Measurements from ENCODE around the gene NCAN. TPM values are rescaled to one million over a fixed set of nuclear protein-coding genes. Genes with fewer than 3 reads are reported as not detected.
"Not testable (repeated sequence)": the region's sequence is repeated elsewhere in the genome, so short reads cannot be mapped to it uniquely, and the experiment has no call there.

Gene NCAN
- total and polyA plus RNA-seq, 2 of the 4 experiments (the other 2 are of a cell fraction), result not detected

GRCh38 chr19:19171821-19172532, 39.8 kb upstream of the NCAN start:
- Histone ChIP-seq H2BK20ac (ENCODE audit: low read depth, low read length) (peak overlapping the region; percentile 96), H2AFZ (replicated peaks; ENCODE audit: low read length, poor library complexity) (peak overlapping the region; percentile 39), H3K27ac (ENCODE audit: insufficient read depth, low read length) (peak overlapping the region; percentile 80), H3K9ac (ENCODE audit: low read depth, low read length) (peak overlapping the region; percentile 68), H3K23ac (ENCODE audit: low read depth, low read length) (peak overlapping the region; percentile 91), H3K36me3 (ENCODE audit: control insufficient read depth, insufficient read depth, low read length) (peaks cover 5% of the 10 kb centered on the region; the same call in 1 of the 2 replicates), H4K91ac (ENCODE audit: insufficient read depth, low read depth, low read length) (peak overlapping the region; percentile 99), H2BK120ac (ENCODE audit: low read depth, low read length) (peak overlapping the region; percentile 99), H3K4ac (ENCODE audit: low read depth, low read length) (peak overlapping the region; percentile 98), H4K8ac (ENCODE audit: low read depth in 2 of 2, low read length in 2 of 2) (peak overlapping the region; percentile 92 to 97), H4K5ac (ENCODE audit: low read depth, low read length) (peak overlapping the region; percentile 98), H2BK5ac (ENCODE audit: low read depth, low read length, poor library complexity, severe bottlenecking) (peak overlapping the region; percentile 69), H2BK15ac (ENCODE audit: low read depth, low read length) (peak overlapping the region; percentile 97), H3K4me2 (ENCODE audit: low read depth, low read length) (peak overlapping the region; percentile 66), H3K27me3 (ENCODE audit: control insufficient read depth, insufficient read depth, low read length) (no peaks in the 10 kb centered on the region), H3K9me3 (ENCODE audit: control insufficient read depth, insufficient read depth, low read length) (no peaks in the 10 kb centered on the region), H3K79me1 (ENCODE audit: low read depth in 1 of 2, low read length in 2 of 2) (no peaks in the 10 kb centered on the region), H2AK5ac (ENCODE audit: low read depth, low read length) (peak overlapping the region; percentile 98), H3K56ac (ENCODE audit: extremely low read depth, insufficient read depth, low read length) (peak overlapping the region; percentile 63; the same call in 1 of the 2 replicates), H2AK9ac (replicated peaks; ENCODE audit: low read depth, low read length, poor library complexity) (peak overlapping the region; percentile 96), H3K14ac (replicated peaks; ENCODE audit: low read depth, low read length) (peak overlapping the region; percentile 96), H3K4me1 (ENCODE audit: control insufficient read depth, insufficient read depth, low read length) (peaks cover 24% of the 10 kb centered on the region), H4K20me1 (ENCODE audit: insufficient read depth, low read length) (no peaks in the 10 kb centered on the region; the same call in 1 of the 2 replicates), H3K18ac (ENCODE audit: low read depth, low read length) (peak overlapping the region; percentile 95), H3K9me1 (ENCODE audit: insufficient read depth, low read length) (peaks cover 11% of the 10 kb centered on the region), H3K4me3 (ENCODE audit: insufficient read depth, low read depth, low read length) (no peak overlapping the region)
- no peak for TF ChIP-seq RCOR1 (IDR thresholded peaks at IDR 0.05; ENCODE audit: insufficient replicate concordance, low read length)
- no peak for TF ChIP-seq POLR2A (IDR thresholded peaks at IDR 0.05; ENCODE audit: low read depth, low read length)
- peak; percentile 18; the same call in 1 of the 2 replicates for TF ChIP-seq BHLHE40 (IDR thresholded peaks at IDR 0.05; ENCODE audit: low read depth, low read length)
- TF ChIP-seq CEBPB (IDR thresholded peaks at IDR 0.05; ENCODE audit: low read depth, low read length), result peak; percentile 97
- peak; percentile 96; the same call in 1 of the 2 replicates for TF ChIP-seq MAZ (IDR thresholded peaks at IDR 0.05; ENCODE audit: borderline replicate concordance, low read depth, low read length)
- dilution Hi-C loops (cut with HindIII; ENCODE audit: low sequenced_read_pairs, unreplicated experiment) (no loop called here), in situ Hi-C loops (cut with MboI; ENCODE audit: low sequenced_read_pairs) (no loop called here), intact Hi-C loops (cut with micrococcal nuclease) (loop anchor here (10.0 kb wide), 1 partner anchor 107 kb away; the partner anchor contains the start of gene SLC25A42)
- no TSS peak for BruUV-seq (replicated peaks)
- DNase-seq (peak; percentile 78), ATAC-seq (ENCODE audit: low read depth) (peak; percentile 86)
- ChIA-PET CTCF (no interaction called here), POLR2A (ENCODE audit: unreplicated experiment) (no interaction called here)
- 46% methylated on average over 4 of the region's 8 CpGs; no CpG with 5 or more reads in 1 of the 2 experiments for WGBS, 2 experiments (ENCODE audit: extremely low coverage in 2 of 2, insufficient read length in 1 of 2)

- POLR2A ChIA-PET (ENCODE audit: unreplicated experiment); H2BK15ac ChIP-seq (ENCODE audit: low read depth, low read length); H3K36me3 ChIP-seq (ENCODE audit: control insufficient read depth, insufficient read depth, low read length); ATAC-seq (ENCODE audit: low read depth); H4K5ac ChIP-seq (ENCODE audit: low read depth, low read length); dilution Hi-C loops (cut with HindIII; ENCODE audit: low sequenced_read_pairs, unreplicated experiment); H2BK120ac ChIP-seq (ENCODE audit: low read depth, low read length); H3K9ac ChIP-seq (ENCODE audit: low read depth, low read length); H4K8ac ChIP-seq (ENCODE audit: low read depth in 2 of 2, low read length in 2 of 2); H3K4me2 ChIP-seq (ENCODE audit: low read depth, low read length); H2BK20ac ChIP-seq (ENCODE audit: low read depth, low read length); in situ Hi-C loops (cut with MboI; ENCODE audit: low sequenced_read_pairs); H3K27me3 ChIP-seq (ENCODE audit: control insufficient read depth, insufficient read depth, low read length); H3K23ac ChIP-seq (ENCODE audit: low read depth, low read length); BruUV-seq (replicated peaks); H2AFZ ChIP-seq (replicated peaks; ENCODE audit: low read length, poor library complexity); H3K14ac ChIP-seq (replicated peaks; ENCODE audit: low read depth, low read length); H3K18ac ChIP-seq (ENCODE audit: low read depth, low read length); H3K4ac ChIP-seq (ENCODE audit: low read depth, low read length); H3K9me3 ChIP-seq (ENCODE audit: control insufficient read depth, insufficient read depth, low read length); H3K4me3 ChIP-seq (ENCODE audit: insufficient read depth, low read depth, low read length); H3K27ac ChIP-seq (ENCODE audit: insufficient read depth, low read length); H3K56ac ChIP-seq (ENCODE audit: extremely low read depth, insufficient read depth, low read length); H2BK5ac ChIP-seq (ENCODE audit: low read depth, low read length, poor library complexity, severe bottlenecking); H4K91ac ChIP-seq (ENCODE audit: insufficient read depth, low read depth, low read length); H4K20me1 ChIP-seq (ENCODE audit: insufficient read depth, low read length); H2AK5ac ChIP-seq (ENCODE audit: low read depth, low read length); H2AK9ac ChIP-seq (replicated peaks; ENCODE audit: low read depth, low read length, poor library complexity); DNase-seq; H3K79me1 ChIP-seq (ENCODE audit: low read depth in 1 of 2, low read length in 2 of 2): not testable (repeated sequence)
- intact Hi-C loops (cut with micrococcal nuclease), result loop anchor here (10.0 kb wide), 1 partner anchor 108 kb away; the partner anchor contains the start of gene SLC25A42
- 75% methylated on average over 1 of the region's 5 CpGs; no CpG with 5 or more reads in 1 of the 2 experiments for WGBS, 2 experiments (ENCODE audit: extremely low coverage in 2 of 2, insufficient read length in 1 of 2)
- CTCF ChIA-PET, result interaction anchor here (1.9 kb wide), 1 partner anchor 27 kb away, joined by 12 read pairs; no protein-coding TSS in a partner anchor
- peaks cover 24% of the 10 kb centered on the region for H3K4me1 ChIP-seq (ENCODE audit: control insufficient read depth, insufficient read depth, low read length)
- peaks cover 11% of the 10 kb centered on the region for H3K9me1 ChIP-seq (ENCODE audit: insufficient read depth, low read length)
Observed at GRCh38 chr19:19173243-19173642, 38.5 kb upstream of the NCAN start.
